SKM-1 (cell line): ENCODE results near the gene CD83.

Source experiments
- DNase-seq: peaks from one replicate; lab custom pipeline; 2025; ENCODE audit not compliant: unreplicated experiment; lab: John Stamatoyannopoulos, UW

CD83 gene

GRCh38 chr6:14123386-14124111, 6.0 kb downstream of the CD83 start:
- DNase-seq, result peak; percentile 18

GRCh38 chr6:14125346-14125745, 7.8 kb downstream of the CD83 start:
- no peak for DNase-seq

GRCh38 chr6:14126191-14126590, 8.6 kb downstream of the CD83 start:
- DNase-seq, result no peak

- DNase-seq, result no peak
These were observed 10.0 kb downstream of the CD83 start for GRCh38 chr6:14127611-14128010.

GRCh38 chr6:14128012-14128411, 10.4 kb downstream of the CD83 start:
- DNase-seq, result no peak

- DNase-seq, result no peak
These were observed 11.2 kb downstream of the CD83 start for GRCh38 chr6:14128746-14129145.

GRCh38 chr6:14129575-14129974, 12.0 kb downstream of the CD83 start:
- DNase-seq, result no peak

GRCh38 chr6:14130435-14131075, 13.0 kb downstream of the CD83 start:
- DNase-seq, result no peak

GRCh38 chr6:14131579-14131978, 14.0 kb downstream of the CD83 start:
- DNase-seq, result no peak

- no peak for DNase-seq
These were observed 14.8 kb downstream of the CD83 start for GRCh38 chr6:14132244-14132920.

GRCh38 chr6:14132921-14133275, 15.3 kb downstream of the CD83 start:
- DNase-seq, result no peak

- DNase-seq, result no peak
These were observed 16.8 kb downstream of the CD83 start for GRCh38 chr6:14134211-14134910.

GRCh38 chr6:14135893-14136539, 18.4 kb downstream of the CD83 start:
- DNase-seq, result no peak

- no peak for DNase-seq
These were observed 21.2 kb downstream of the CD83 start for GRCh38 chr6:14138701-14139215.

- no peak for DNase-seq
These were observed 23.9 kb downstream of the CD83 start for GRCh38 chr6:14141351-14142062.

GRCh38 chr6:14142063-14142450, 24.5 kb downstream of the CD83 start:
- DNase-seq, result no peak

GRCh38 chr6:14142511-14143223, 25.1 kb downstream of the CD83 start:
- DNase-seq, result no peak

GRCh38 chr6:14143305-14143704, 25.7 kb downstream of the CD83 start:
- DNase-seq, result no peak

GRCh38 chr6:14144678-14145113, 27.1 kb downstream of the CD83 start:
- peak; percentile 52 for DNase-seq
